OCI-M2 (cell line): ENCODE data around the gene CHST11.

ENCODE experiments used
- DNase-seq: peaks from one replicate; lab custom pipeline; 2025; ENCODE audit not compliant: unreplicated experiment; lab: John Stamatoyannopoulos, UW

CHST11 gene

GRCh38 chr12:104456417-104456949, at the start of gene CHST11:
TSS of gene CHST11 (plus strand) at chr12:104456948.
- DNase-seq, result peak; percentile 45

- no peak for DNase-seq
Measured at GRCh38 chr12:104407438-104407837, 49.3 kb upstream of the CHST11 start.

GRCh38 chr12:104407922-104408321, 48.8 kb upstream of the CHST11 start:
- no peak for DNase-seq

- no peak for DNase-seq
Measured at GRCh38 chr12:104410326-104410725, 46.4 kb upstream of the CHST11 start.

- DNase-seq, result no peak
Measured at GRCh38 chr12:104410786-104411185, 46.0 kb upstream of the CHST11 start.

- no peak for DNase-seq
Measured at GRCh38 chr12:104411826-104412641, 44.7 kb upstream of the CHST11 start.

GRCh38 chr12:104412681-104413080, 44.1 kb upstream of the CHST11 start:
- no peak for DNase-seq

GRCh38 chr12:104413330-104413729, 43.4 kb upstream of the CHST11 start:
- no peak for DNase-seq

- no peak for DNase-seq
Measured at GRCh38 chr12:104414581-104415341, 42.0 kb upstream of the CHST11 start.

- DNase-seq, result no peak
Measured at GRCh38 chr12:104415342-104415980, 41.3 kb upstream of the CHST11 start.

GRCh38 chr12:104416136-104416535, 40.6 kb upstream of the CHST11 start:
- no peak for DNase-seq

- DNase-seq, result no peak
Measured at GRCh38 chr12:104416585-104416984, 40.2 kb upstream of the CHST11 start.

GRCh38 chr12:104419717-104420116, 37.0 kb upstream of the CHST11 start:
- DNase-seq, result no peak

GRCh38 chr12:104420868-104421267, 35.9 kb upstream of the CHST11 start:
- no peak for DNase-seq

- DNase-seq, result no peak
Measured at GRCh38 chr12:104421343-104421742, 35.4 kb upstream of the CHST11 start.

- DNase-seq, result no peak
Measured at GRCh38 chr12:104422441-104422840, 34.3 kb upstream of the CHST11 start.

GRCh38 chr12:104423273-104423672, 33.5 kb upstream of the CHST11 start:
- no peak for DNase-seq

GRCh38 chr12:104423809-104424208, 32.9 kb upstream of the CHST11 start:
- DNase-seq, result no peak

GRCh38 chr12:104424955-104425354, 31.8 kb upstream of the CHST11 start:
- no peak for DNase-seq

- no peak for DNase-seq
Measured at GRCh38 chr12:104425614-104426013, 31.1 kb upstream of the CHST11 start.

- DNase-seq, result no peak
Measured at GRCh38 chr12:104426926-104427546, 29.7 kb upstream of the CHST11 start.
